DOHH2 (cell line): Measurements from ENCODE around the gene TGM3.

Source experiments
- EZH2phosphoT487 ChIP-seq: fragments of 200-600 bp; sonication (generic); IDR thresholded peaks from 2 replicates; pipeline ENCODE4 v1.6.1; 2017; ENCODE audit warnings: borderline replicate concordance, mild to moderate bottlenecking, antibody characterized with exemption, low read length, moderate library complexity, mixed read lengths
- TF ChIP-seq, protein P1 (sequence below): fragments of 200-600 bp; sonication (generic); IDR thresholded peaks from one replicate; pipeline ENCODE4 v1.5.1; 2014; ENCODE audit warnings: antibody characterized with exemption, mild to moderate bottlenecking, low read depth, low read length; ENCODE audit not compliant: poor library complexity, severe bottlenecking

DNA sequence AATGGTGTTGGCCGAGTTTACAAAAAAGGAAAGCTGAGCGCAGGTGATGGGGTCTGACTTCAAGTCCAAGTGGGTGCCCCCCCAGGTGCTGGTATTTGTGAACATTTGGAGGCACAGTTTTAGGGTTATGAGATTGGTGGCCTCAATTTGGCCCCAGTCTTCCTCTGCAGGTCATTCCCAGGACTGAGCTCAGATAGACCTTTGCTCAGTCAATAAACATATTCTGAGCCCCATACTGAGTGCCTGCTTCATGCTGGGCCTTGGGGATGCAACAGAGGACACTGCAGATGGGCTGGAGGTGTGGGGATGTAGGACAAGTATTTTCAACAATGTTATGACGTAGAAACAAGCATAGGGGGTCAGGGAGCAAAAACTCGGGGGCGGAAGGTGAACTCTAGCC lies 33.5 kb downstream of the TGM3 start:
- TF ChIP-seq, protein P1, sequence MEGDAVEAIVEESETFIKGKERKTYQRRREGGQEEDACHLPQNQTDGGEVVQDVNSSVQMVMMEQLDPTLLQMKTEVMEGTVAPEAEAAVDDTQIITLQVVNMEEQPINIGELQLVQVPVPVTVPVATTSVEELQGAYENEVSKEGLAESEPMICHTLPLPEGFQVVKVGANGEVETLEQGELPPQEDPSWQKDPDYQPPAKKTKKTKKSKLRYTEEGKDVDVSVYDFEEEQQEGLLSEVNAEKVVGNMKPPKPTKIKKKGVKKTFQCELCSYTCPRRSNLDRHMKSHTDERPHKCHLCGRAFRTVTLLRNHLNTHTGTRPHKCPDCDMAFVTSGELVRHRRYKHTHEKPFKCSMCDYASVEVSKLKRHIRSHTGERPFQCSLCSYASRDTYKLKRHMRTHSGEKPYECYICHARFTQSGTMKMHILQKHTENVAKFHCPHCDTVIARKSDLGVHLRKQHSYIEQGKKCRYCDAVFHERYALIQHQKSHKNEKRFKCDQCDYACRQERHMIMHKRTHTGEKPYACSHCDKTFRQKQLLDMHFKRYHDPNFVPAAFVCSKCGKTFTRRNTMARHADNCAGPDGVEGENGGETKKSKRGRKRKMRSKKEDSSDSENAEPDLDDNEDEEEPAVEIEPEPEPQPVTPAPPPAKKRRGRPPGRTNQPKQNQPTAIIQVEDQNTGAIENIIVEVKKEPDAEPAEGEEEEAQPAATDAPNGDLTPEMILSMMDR = no peak
- TF ChIP-seq EZH2phosphoT487 = no peak
